Duodenal mucosa (tissue), 2 donors: ENCODE results near the gene DNAI2.

Source experiments
- H3K27ac ChIP-seq: one replicate; pipeline ENCODE4 v1.7.0; 2013; ENCODE audit warnings: low read depth, low read length
- H3K27me3 ChIP-seq, 2 donors: one replicate each; pipeline ENCODE4 v1.7.0; 2013; ENCODE audit warnings: low read length in 2 of 2, control low read depth in 1 of 2; ENCODE audit not compliant: insufficient read depth in 2 of 2, control insufficient read depth in 1 of 2
- H3K36me3 ChIP-seq, 2 donors: one replicate each; pipeline ENCODE4 v1.7.0; 2013; ENCODE audit warnings: low read length in 2 of 2, control low read depth in 1 of 2; ENCODE audit not compliant: insufficient read depth in 2 of 2, control insufficient read depth in 1 of 2
- H3K4me1 ChIP-seq, 2 donors: one replicate each; pipeline ENCODE4 v1.7.0; 2013; ENCODE audit warnings: low read length in 2 of 2, control low read depth in 1 of 2; ENCODE audit not compliant: insufficient read depth in 2 of 2, control insufficient read depth in 1 of 2
- H3K4me3 ChIP-seq, 2 donors: one replicate each; pipeline ENCODE4 v1.7.0; 2013; ENCODE audit warnings: low read length in 2 of 2, low read depth in 1 of 2
- H3K9ac ChIP-seq, 2 donors: one replicate each; pipeline ENCODE4 v1.7.0; 2013; ENCODE audit warnings: low read length in 2 of 2, low read depth in 1 of 2
- H3K9me3 ChIP-seq, 2 donors: one replicate each; pipeline ENCODE4 v1.7.0; 2013; ENCODE audit warnings: low read length in 2 of 2, control low read depth in 1 of 2; ENCODE audit not compliant: control insufficient read depth in 1 of 2

DNAI2 gene

GRCh38 chr17:74299226-74300009 is 25.4 kb downstream of the DNAI2 start:
- H3K27me3 ChIP-seq, result no peaks in the 10 kb centered on the region
- no peaks in the 10 kb centered on the region for H3K9me3 ChIP-seq
- H3K9ac ChIP-seq, result no peak overlapping the region
- no peaks in the 10 kb centered on the region for H3K4me1 ChIP-seq
- no peaks in the 10 kb centered on the region for H3K36me3 ChIP-seq
- H3K4me3 ChIP-seq, result no peak overlapping the region
- no peak overlapping the region for H3K27ac ChIP-seq

DNA sequence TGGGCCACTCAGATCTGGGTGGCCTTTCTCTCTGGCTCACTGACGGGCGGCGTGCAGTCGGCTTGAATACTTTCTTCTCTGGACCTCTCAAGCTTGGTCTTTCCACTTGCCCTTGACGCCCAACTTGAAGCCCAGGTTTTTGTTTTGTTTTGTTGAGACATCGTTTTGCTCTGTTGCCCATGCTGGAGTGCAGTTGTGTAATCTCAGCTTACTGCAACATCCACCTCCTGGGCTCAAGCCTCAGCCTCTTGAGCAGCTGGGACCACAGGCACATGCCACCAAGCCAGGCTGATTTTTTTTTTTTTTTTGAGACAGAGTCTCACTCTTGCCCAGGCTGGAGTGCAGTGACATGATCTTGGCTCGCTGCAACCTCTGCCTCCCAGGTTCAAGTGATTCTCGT is 29.3 kb downstream of the DNAI2 start:
- no peak overlapping the region for H3K27ac ChIP-seq
- no peaks in the 10 kb centered on the region for H3K36me3 ChIP-seq
- no peaks in the 10 kb centered on the region for H3K4me1 ChIP-seq
- H3K9me3 ChIP-seq, result no peaks in the 10 kb centered on the region
- no peak overlapping the region for H3K9ac ChIP-seq
- no peaks in the 10 kb centered on the region for H3K27me3 ChIP-seq
- H3K4me3 ChIP-seq, result no peak overlapping the region

- Histone ChIP-seq H3K9me3 (no peaks in the 10 kb centered on the region), H3K9ac (no peak overlapping the region), H3K27me3 (peaks cover 0 to 3% of the 10 kb centered on the region in 2 donors), H3K27ac (no peak overlapping the region), H3K4me3 (no peak overlapping the region), H3K36me3 (no peaks in the 10 kb centered on the region), H3K4me1 (no peaks in the 10 kb centered on the region)
Measured at GRCh38 chr17:74304184-74304583, 30.1 kb downstream of the DNAI2 start.

DNA sequence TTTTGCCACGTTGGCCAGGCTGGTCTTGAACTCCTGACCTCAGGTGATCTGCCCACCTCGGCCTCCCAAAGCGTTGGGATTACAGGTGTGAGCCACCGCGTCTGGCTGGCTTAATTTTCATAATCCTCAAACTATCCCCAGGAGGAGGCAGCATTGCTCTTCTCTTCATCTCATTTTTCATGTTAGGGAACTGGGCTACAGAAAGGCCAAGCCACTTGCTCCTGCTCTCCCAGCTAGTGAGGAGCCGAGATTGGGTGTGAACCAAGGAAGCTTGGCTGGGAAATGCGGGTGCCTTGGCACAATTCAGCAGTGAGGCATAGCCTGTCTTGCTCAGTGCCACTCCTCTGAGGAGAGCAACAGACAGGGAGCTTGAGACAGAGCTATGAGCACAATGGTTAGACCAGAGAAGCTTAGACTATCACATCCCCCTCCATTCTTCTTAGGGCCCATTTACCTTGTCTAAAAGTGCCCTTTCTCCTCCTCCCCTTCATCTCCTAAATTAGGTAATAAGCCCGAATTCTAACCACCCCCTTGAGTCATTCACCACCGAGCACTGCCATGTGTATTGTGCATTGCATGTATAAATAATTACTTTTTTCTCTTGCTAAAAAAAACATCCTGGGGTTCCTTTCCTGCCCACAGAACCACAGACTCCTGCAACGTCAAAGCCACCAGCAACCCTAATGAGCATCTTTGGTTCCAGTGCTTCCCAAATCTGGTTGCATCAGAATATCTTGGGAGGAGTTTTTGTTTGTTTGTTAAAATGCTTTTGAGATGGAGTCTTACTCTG is 32.0 kb downstream of the DNAI2 start:
- H3K36me3 ChIP-seq, result no peaks in the 10 kb centered on the region
- H3K27me3 ChIP-seq, result peaks cover 0 to 6% of the 10 kb centered on the region in 2 donors
- no peaks in the 10 kb centered on the region for H3K4me1 ChIP-seq
- no peak overlapping the region for H3K27ac ChIP-seq
- H3K9ac ChIP-seq, result no peak overlapping the region
- H3K9me3 ChIP-seq, result no peaks in the 10 kb centered on the region
- H3K4me3 ChIP-seq, result no peak overlapping the region

DNA sequence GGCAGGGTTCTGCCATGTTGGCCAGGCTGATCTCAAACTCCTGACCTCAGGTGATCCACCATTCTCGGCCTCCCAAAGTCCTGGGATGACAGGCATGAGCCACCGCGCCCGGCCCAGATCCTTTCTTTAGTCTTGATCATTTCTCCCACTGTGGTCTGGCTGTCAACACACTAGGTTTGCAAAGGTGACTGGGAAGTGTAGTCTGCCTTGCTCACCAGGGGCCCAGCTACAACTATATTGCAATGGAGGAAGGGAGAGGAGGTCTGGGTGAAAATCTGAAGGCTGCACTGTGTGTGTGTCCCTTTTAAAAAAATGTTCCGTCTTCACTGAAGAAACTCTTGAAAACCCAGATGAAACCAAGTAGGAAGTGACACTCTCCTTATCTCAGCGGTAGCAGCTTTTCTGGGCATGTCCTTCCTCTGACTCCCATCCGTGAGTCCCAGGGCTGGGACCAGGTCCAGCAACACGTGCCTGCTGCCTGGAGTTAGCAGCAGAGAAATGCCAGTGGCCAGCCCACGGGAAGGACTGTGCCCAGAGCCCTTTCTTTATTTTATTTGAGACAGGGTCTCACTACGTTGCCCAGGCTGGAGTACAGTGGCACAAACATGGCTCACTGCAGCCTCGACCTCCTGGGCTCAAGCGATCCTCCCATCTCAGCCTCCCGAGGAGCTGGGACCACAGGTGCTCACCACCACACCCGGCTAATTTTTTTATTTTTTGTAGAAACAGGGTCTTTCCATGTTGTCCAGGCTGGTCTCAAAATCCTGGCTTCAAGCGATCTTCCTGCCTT is 34.1 kb downstream of the DNAI2 start:
- Histone ChIP-seq H3K36me3 (no peaks in the 10 kb centered on the region), H3K4me1 (no peaks in the 10 kb centered on the region), H3K27ac (no peak overlapping the region), H3K9me3 (peaks cover 4 to 9% of the 10 kb centered on the region in 2 donors), H3K27me3 (peaks cover 0 to 6% of the 10 kb centered on the region in 2 donors), H3K4me3 (no peak overlapping the region), H3K9ac (no peak overlapping the region)

- no peak overlapping the region for H3K4me3 ChIP-seq
- peaks cover 4 to 9% of the 10 kb centered on the region in 2 donors for H3K9me3 ChIP-seq
- H3K27me3 ChIP-seq, result peaks cover 0 to 6% of the 10 kb centered on the region in 2 donors
- no peak overlapping the region for H3K9ac ChIP-seq
- no peak overlapping the region for H3K27ac ChIP-seq
- no peaks in the 10 kb centered on the region for H3K4me1 ChIP-seq
- H3K36me3 ChIP-seq, result no peaks in the 10 kb centered on the region
Measured at GRCh38 chr17:74309902-74310301, 35.9 kb downstream of the DNAI2 start.

DNA sequence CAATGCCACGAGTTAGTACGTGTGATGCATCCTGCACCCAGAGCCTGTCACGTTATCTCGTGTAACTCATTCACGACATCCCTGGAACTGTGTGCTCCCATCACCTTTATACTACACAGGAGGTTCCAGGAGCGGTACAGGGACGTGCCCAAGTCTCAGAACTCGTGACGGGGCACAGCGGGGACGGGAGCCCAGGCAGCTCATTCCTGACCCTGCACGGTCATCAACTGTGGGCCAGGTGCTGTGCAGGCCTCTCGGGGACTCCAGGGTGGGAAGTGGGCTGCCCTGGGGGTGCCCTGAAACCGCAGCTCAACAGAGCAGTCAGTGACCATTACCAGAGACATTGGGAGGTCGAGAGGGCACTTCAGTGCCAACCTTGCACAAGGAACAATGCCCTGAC is 40.8 kb downstream of the DNAI2 start:
- Histone ChIP-seq H3K4me3 (no peak overlapping the region), H3K9ac (no peak overlapping the region), H3K9me3 (peaks cover 4 to 9% of the 10 kb centered on the region in 2 donors), H3K27me3 (no peaks in the 10 kb centered on the region), H3K36me3 (no peaks in the 10 kb centered on the region), H3K27ac (no peak overlapping the region), H3K4me1 (no peaks in the 10 kb centered on the region)

DNA sequence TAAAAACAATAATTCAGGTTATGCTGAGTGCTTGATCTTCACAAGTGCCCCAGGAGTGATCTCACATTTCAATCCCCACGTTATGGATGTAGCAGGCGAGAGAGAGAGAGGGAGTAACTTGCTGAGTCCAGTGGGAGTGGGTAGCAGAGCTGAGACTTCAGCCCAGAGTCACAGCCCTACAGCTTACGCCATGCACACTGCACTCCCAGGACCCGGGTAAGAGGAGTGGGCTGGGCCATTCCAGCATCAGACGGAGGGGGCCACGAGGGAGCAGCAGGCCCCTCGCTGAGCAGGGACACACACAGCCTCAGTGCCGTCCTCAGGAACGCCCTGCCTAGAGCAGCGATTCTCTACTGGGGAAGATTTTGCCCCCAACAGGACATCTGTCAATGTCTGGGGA is 42.2 kb downstream of the DNAI2 start:
- H3K36me3 ChIP-seq, result no peaks in the 10 kb centered on the region

DNA sequence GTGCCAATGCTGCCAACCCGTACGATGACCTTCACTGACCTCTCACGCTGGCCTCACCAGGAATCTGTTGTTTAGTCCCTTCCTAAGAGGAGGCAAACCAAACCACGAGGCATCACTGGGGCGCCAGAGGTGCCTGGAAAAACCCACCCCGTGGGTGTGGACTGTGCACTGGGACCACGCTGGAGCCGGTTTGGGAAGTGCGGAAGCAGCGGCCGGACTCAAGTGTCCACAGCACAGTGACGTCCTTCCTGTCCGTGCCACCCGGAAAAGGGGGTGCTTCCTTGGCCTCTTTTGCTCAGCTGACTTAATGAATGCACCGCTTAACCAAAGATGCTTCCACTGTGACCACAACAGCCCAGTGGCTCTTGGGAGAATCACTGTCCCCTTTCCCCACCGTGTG is 43.0 kb downstream of the DNAI2 start:
- Histone ChIP-seq H3K36me3 (no peaks in the 10 kb centered on the region), H3K4me1 (no peaks in the 10 kb centered on the region), H3K4me3 (no peak overlapping the region), H3K9ac (no peak overlapping the region), H3K9me3 (peaks cover 4 to 9% of the 10 kb centered on the region in 2 donors), H3K27ac (no peak overlapping the region), H3K27me3 (no peaks in the 10 kb centered on the region)

More for the DNA sequence above, 42.2 kb downstream of the DNAI2 start:
- Histone ChIP-seq H3K27ac (no peak overlapping the region), H3K9me3 (peaks cover 4 to 9% of the 10 kb centered on the region in 2 donors), H3K4me3 (no peak overlapping the region), H3K27me3 (no peaks in the 10 kb centered on the region), H3K4me1 (no peaks in the 10 kb centered on the region), H3K9ac (no peak overlapping the region)

- Histone ChIP-seq H3K9ac (no peak overlapping the region), H3K4me3 (no peak overlapping the region), H3K27me3 (no peaks in the 10 kb centered on the region), H3K36me3 (no peaks in the 10 kb centered on the region), H3K27ac (no peak overlapping the region), H3K4me1 (no peaks in the 10 kb centered on the region), H3K9me3 (no peaks in the 10 kb centered on the region)
Measured at GRCh38 chr17:74318391-74318790, 44.4 kb downstream of the DNAI2 start.
